Nephron (organoid): ENCODE measurements around the gene FGD5.

Source experiments
- H3K27ac Mint-ChIP-seq, 3 experiments: 2 replicates each; pipeline ENCODE4 v1.8.0; 2020; ENCODE audit warnings: mixed read lengths in 3 of 3, mild to moderate bottlenecking in 2 of 3, moderate library complexity in 1 of 3
- H3K27me3 Mint-ChIP-seq: 2 replicates; pipeline ENCODE4 v1.8.0; 2021; ENCODE audit warnings: low read depth, mild to moderate bottlenecking, moderate library complexity, mixed read lengths
- H3K36me3 Mint-ChIP-seq: 2 replicates; pipeline ENCODE4 v1.8.0; 2020; ENCODE audit warnings: low read depth, mixed read lengths
- H3K4me1 Mint-ChIP-seq: 2 replicates; pipeline ENCODE4 v1.8.0; 2020; ENCODE audit warnings: mixed read lengths
- H3K4me3 Mint-ChIP-seq, 3 experiments: 2 replicates each; pipeline ENCODE4 v1.8.0; 2020; ENCODE audit warnings: mild to moderate bottlenecking in 3 of 3, mixed read lengths in 3 of 3, moderate library complexity in 2 of 3
- H3K9me3 Mint-ChIP-seq: 2 replicates; pipeline ENCODE4 v1.8.0; 2020; ENCODE audit warnings: mixed read lengths
- CTCF ChIP-seq, 3 experiments: fragments of 200-600 bp; sonication (generic); IDR thresholded peaks; one replicate each; pipeline ENCODE4 v1.5.0; 2021; ENCODE audit warnings: antibody characterized with exemption in 3 of 3; ENCODE audit not compliant: unreplicated experiment in 3 of 3

The FGD5 gene

DNA sequence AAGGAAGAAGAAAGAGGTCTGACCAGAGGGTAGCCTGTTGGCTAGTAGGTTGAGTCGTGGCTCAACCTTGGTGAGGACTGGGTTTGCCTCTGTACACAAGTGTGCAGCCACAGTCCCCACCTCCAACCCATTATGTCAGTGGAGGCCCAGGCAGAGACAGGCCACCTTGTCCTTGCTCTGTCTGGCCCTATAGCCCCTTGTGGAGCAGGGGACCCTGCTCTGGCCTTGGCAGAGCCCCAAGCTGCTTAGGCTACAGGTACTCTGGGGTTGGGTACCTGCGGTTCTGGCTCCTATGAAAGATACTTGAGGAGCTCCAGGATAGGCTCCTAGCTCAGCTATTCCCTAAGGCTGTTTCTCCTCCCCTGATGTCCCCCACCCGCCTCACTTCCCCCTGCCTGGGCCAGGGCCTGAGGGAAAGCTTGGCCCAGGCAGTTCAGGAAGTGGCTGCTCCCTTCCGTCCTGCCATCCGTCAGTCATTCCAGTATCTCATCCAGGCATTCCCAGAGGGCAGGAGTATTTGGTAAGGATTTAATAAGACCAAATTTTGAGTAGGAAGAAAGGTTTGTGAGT lies 44.0 kb downstream of the FGD5 start:
- Mint-ChIP-seq H3K4me1 (peaks cover 14% of the 10 kb centered on the region), H3K27ac (no peak overlapping the region), H3K4me3 (no peak overlapping the region), H3K27me3 (peaks cover 18% of the 10 kb centered on the region), H3K36me3 (no peaks in the 10 kb centered on the region), H3K9me3 (no peaks in the 10 kb centered on the region)
- no peak for TF ChIP-seq CTCF (IDR thresholded peaks at IDR 0.05; ENCODE audit: unreplicated experiment in 3 of 3)

- H3K27me3 Mint-ChIP-seq, result peaks cover 12% of the 10 kb centered on the region
- no peaks in the 10 kb centered on the region for H3K36me3 Mint-ChIP-seq
- no peaks in the 10 kb centered on the region for H3K9me3 Mint-ChIP-seq
- peaks cover 14% of the 10 kb centered on the region for H3K4me1 Mint-ChIP-seq
- H3K27ac Mint-ChIP-seq, result no peak overlapping the region
- no peak for TF ChIP-seq CTCF (IDR thresholded peaks at IDR 0.05; ENCODE audit: unreplicated experiment in 3 of 3)
- no peak overlapping the region for H3K4me3 Mint-ChIP-seq
Measured at GRCh38 chr3:14863333-14864100, 44.8 kb downstream of the FGD5 start.

GRCh38 chr3:14864131-14864530 lies 45.4 kb downstream of the FGD5 start:
- no peak overlapping the region for H3K4me3 Mint-ChIP-seq
- H3K27me3 Mint-ChIP-seq, result peaks cover 12% of the 10 kb centered on the region
- H3K27ac Mint-ChIP-seq, result no peak overlapping the region
- TF ChIP-seq CTCF (IDR thresholded peaks at IDR 0.05; ENCODE audit: unreplicated experiment in 3 of 3), result no peak
- no peaks in the 10 kb centered on the region for H3K9me3 Mint-ChIP-seq
- no peaks in the 10 kb centered on the region for H3K36me3 Mint-ChIP-seq
- peaks cover 14% of the 10 kb centered on the region for H3K4me1 Mint-ChIP-seq

DNA sequence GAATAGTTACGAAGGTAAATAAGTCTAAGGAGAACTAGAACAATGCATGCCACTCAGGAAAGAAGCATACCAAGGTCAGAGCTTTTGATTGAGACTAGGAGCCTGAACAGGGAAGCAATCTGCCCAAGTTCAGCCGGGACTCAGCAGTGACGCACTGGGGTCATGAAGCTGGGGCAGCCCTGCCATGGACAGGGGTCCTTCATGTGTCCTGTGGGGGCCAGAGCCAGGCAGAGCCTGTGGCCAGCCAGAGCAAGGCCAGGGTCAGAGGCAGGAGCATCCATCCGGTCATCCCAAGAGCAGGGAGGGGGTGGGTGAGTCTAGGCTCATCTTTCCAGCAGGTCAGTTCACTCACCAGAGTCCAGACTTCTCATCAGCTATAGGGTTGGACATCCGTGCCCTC lies 47.9 kb downstream of the FGD5 start:
- no peak overlapping the region for H3K27ac Mint-ChIP-seq
- no peaks in the 10 kb centered on the region for H3K36me3 Mint-ChIP-seq
- H3K9me3 Mint-ChIP-seq, result no peaks in the 10 kb centered on the region
- no peak overlapping the region for H3K4me3 Mint-ChIP-seq
- H3K4me1 Mint-ChIP-seq, result peaks cover 11% of the 10 kb centered on the region
- no peak for TF ChIP-seq CTCF (IDR thresholded peaks at IDR 0.05; ENCODE audit: unreplicated experiment in 3 of 3)
- H3K27me3 Mint-ChIP-seq, result peaks cover 8% of the 10 kb centered on the region

GRCh38 chr3:14867936-14868570 lies 49.3 kb downstream of the FGD5 start:
- no peak overlapping the region for H3K4me3 Mint-ChIP-seq
- TF ChIP-seq CTCF (IDR thresholded peaks at IDR 0.05; ENCODE audit: unreplicated experiment in 3 of 3), result no peak
- H3K9me3 Mint-ChIP-seq, result no peaks in the 10 kb centered on the region
- no peaks in the 10 kb centered on the region for H3K36me3 Mint-ChIP-seq
- H3K27me3 Mint-ChIP-seq, result peaks cover 11% of the 10 kb centered on the region
- H3K27ac Mint-ChIP-seq, result no peak overlapping the region
- H3K4me1 Mint-ChIP-seq, result peaks cover 6% of the 10 kb centered on the region
